BLaER1 treated with 17β-estradiol and CSF1 and Interleukin-3, amounts not matched to agents 10 nM and 100 nM (cell line): ENCODE results near the gene LRP3.

ENCODE experiments used
- H3K27ac ChIP-seq, 11 experiments: shearing (Covaris generic); formaldehyde crosslinking; 2 replicates each; pipeline ENCODE4 v1.8.1; 2022
- H3K27me3 ChIP-seq, 11 experiments: shearing (Covaris generic); formaldehyde crosslinking; 2 replicates each; pipeline ENCODE4 v1.8.1; 2022
- H3K36me3 ChIP-seq, 11 experiments: shearing (Covaris generic); formaldehyde crosslinking; 2 replicates each; pipeline ENCODE4 v1.8.1; 2022
- H3K4me1 ChIP-seq, 10 experiments: shearing (Covaris generic); formaldehyde crosslinking; 2 replicates each; pipeline ENCODE4 v1.8.1; 2022
- H3K4me2 ChIP-seq, 11 experiments: shearing (Covaris generic); formaldehyde crosslinking; 2 replicates each; pipeline ENCODE4 v1.8.1; 2022
- H3K4me3 ChIP-seq, 10 experiments: shearing (Covaris generic); formaldehyde crosslinking; 2 replicates each; pipeline ENCODE4 v1.8.1; 2022
- H3K9ac ChIP-seq, 11 experiments: shearing (Covaris generic); formaldehyde crosslinking; 2 replicates each; pipeline ENCODE4 v1.8.1; 2022
- H3K9me3 ChIP-seq, 11 experiments: shearing (Covaris generic); formaldehyde crosslinking; replicated peaks in 1 of 11; 2 replicates each; pipeline ENCODE4 v1.8.1; 2022
- H4K20me1 ChIP-seq, 11 experiments: shearing (Covaris generic); formaldehyde crosslinking; 2 replicates each; pipeline ENCODE4 v1.8.1; 2022
- Cebpa-rat ChIP-seq, 11 experiments: shearing (Covaris generic); IDR thresholded peaks; 2 replicates each; pipeline ENCODE4 v1.8.1; 2022

LRP3 gene

GRCh38 chr19:33251526-33252090, 57.5 kb downstream of the LRP3 start:
- Histone ChIP-seq H3K27ac (no peak overlapping the region), H3K9me3 (no peaks in the 10 kb centered on the region), H3K36me3 (no peaks in the 10 kb centered on the region), H3K27me3 (no peaks in the 10 kb centered on the region), H4K20me1 (no peaks in the 10 kb centered on the region), H3K4me3 (no peak overlapping the region), H3K4me1 (peaks cover 14 to 64% (median 26%) of the 10 kb centered on the region in 10 experiments; a peak in 19 of 20 replicates), H3K9ac (0 out of 22 replicates have a peak overlapping the region, but pooled peaks of 1 of the 11 experiments have one; percentile 15), H3K4me2 (peak overlapping the region; percentile 26 to 80 (median 40); a peak in 16 of 22 replicates)
- no peak for TF ChIP-seq Cebpa-rat (IDR thresholded peaks at IDR 0.05)

GRCh38 chr19:33252418-33252962, 58.4 kb downstream of the LRP3 start:
- no peak for TF ChIP-seq Cebpa-rat (IDR thresholded peaks at IDR 0.05)
- peak overlapping the region in 4 of 11 experiments; percentile 20 to 82 (median 76); a peak in 6 of 22 replicates for H3K4me2 ChIP-seq
- no peak overlapping the region for H3K9ac ChIP-seq
- no peaks in the 10 kb centered on the region for H4K20me1 ChIP-seq
- peaks cover 14 to 61% (median 26%) of the 10 kb centered on the region in 10 experiments; a peak in 19 of 20 replicates for H3K4me1 ChIP-seq
- H3K27ac ChIP-seq, result peak overlapping the region in 1 of 11 experiments; percentile 33; a peak in 1 of 22 replicates
- no peaks in the 10 kb centered on the region for H3K27me3 ChIP-seq
- no peaks in the 10 kb centered on the region for H3K36me3 ChIP-seq
- H3K9me3 ChIP-seq, result peaks cover 0 to 2% (median 0%) of the 10 kb centered on the region in 11 experiments; a peak in 3 of 22 replicates
- H3K4me3 ChIP-seq, result no peak overlapping the region

GRCh38 chr19:33252971-33253370, 58.8 kb downstream of the LRP3 start:
- TF ChIP-seq Cebpa-rat (IDR thresholded peaks at IDR 0.05), result no peak
- Histone ChIP-seq H3K4me3 (no peak overlapping the region), H3K27me3 (no peaks in the 10 kb centered on the region), H3K4me2 (peak overlapping the region in 4 of 11 experiments; percentile 20 to 82 (median 76); a peak in 6 of 22 replicates), H3K9me3 (peaks cover 0 to 7% (median 4%) of the 10 kb centered on the region in 11 experiments; a peak in 8 of 22 replicates), H4K20me1 (no peaks in the 10 kb centered on the region), H3K36me3 (no peaks in the 10 kb centered on the region), H3K9ac (no peak overlapping the region; a peak in 1 of 22 replicates), H3K4me1 (peaks cover 14 to 61% (median 26%) of the 10 kb centered on the region in 10 experiments; a peak in 19 of 20 replicates), H3K27ac (peak overlapping the region in 1 of 11 experiments; percentile 33; a peak in 1 of 22 replicates)

- Histone ChIP-seq H3K9ac (no peak overlapping the region; a peak in 2 of 22 replicates), H3K4me1 (peaks cover 14 to 51% (median 27%) of the 10 kb centered on the region in 10 experiments), H3K27me3 (no peaks in the 10 kb centered on the region), H3K36me3 (no peaks in the 10 kb centered on the region), H3K9me3 (peaks cover 0 to 9% (median 4%) of the 10 kb centered on the region in 11 experiments; a peak in 8 of 22 replicates), H3K4me2 (peak overlapping the region in 2 of 11 experiments; percentile 37; a peak in 1 of 22 replicates), H3K27ac (no peak overlapping the region), H4K20me1 (no peaks in the 10 kb centered on the region), H3K4me3 (no peak overlapping the region)
- TF ChIP-seq Cebpa-rat (IDR thresholded peaks at IDR 0.05), result no peak
These were observed 60.2 kb downstream of the LRP3 start for GRCh38 chr19:33254245-33254824.

GRCh38 chr19:33255781-33256180, 61.7 kb downstream of the LRP3 start:
- no peaks in the 10 kb centered on the region for H3K27me3 ChIP-seq
- no peaks in the 10 kb centered on the region for H4K20me1 ChIP-seq
- no peak overlapping the region for H3K27ac ChIP-seq
- H3K36me3 ChIP-seq, result no peaks in the 10 kb centered on the region
- peaks cover 24 to 52% (median 35%) of the 10 kb centered on the region in 10 experiments for H3K4me1 ChIP-seq
- TF ChIP-seq Cebpa-rat (IDR thresholded peaks at IDR 0.05), result no peak
- H3K9ac ChIP-seq, result no peak overlapping the region
- H3K4me2 ChIP-seq, result peak overlapping the region in 1 of 11 experiments; percentile 2; a peak in 2 of 22 replicates
- H3K9me3 ChIP-seq, result peaks cover 0 to 9% (median 4%) of the 10 kb centered on the region in 11 experiments; a peak in 8 of 22 replicates
- H3K4me3 ChIP-seq, result no peak overlapping the region

- Histone ChIP-seq H3K27ac (no peak overlapping the region), H3K4me3 (no peak overlapping the region), H3K36me3 (no peaks in the 10 kb centered on the region), H3K27me3 (no peaks in the 10 kb centered on the region), H3K4me1 (peaks cover 24 to 52% (median 35%) of the 10 kb centered on the region in 10 experiments), H3K9ac (0 out of 22 replicates have a peak overlapping the region, but pooled peaks of 1 of the 11 experiments have one; percentile 19), H3K9me3 (peaks cover 0 to 9% (median 4%) of the 10 kb centered on the region in 11 experiments; a peak in 8 of 22 replicates), H3K4me2 (peak overlapping the region in 1 of 11 experiments; percentile 2; a peak in 2 of 22 replicates), H4K20me1 (no peaks in the 10 kb centered on the region)
- no peak for TF ChIP-seq Cebpa-rat (IDR thresholded peaks at IDR 0.05)
These were observed 62.1 kb downstream of the LRP3 start for GRCh38 chr19:33256261-33256660.

GRCh38 chr19:33257828-33258227, 63.7 kb downstream of the LRP3 start:
- Histone ChIP-seq H3K9ac (no peak overlapping the region), H3K27me3 (no peaks in the 10 kb centered on the region), H3K9me3 (peaks cover 0 to 9% (median 4%) of the 10 kb centered on the region in 11 experiments; a peak in 8 of 22 replicates), H3K4me2 (no peak overlapping the region), H3K27ac (no peak overlapping the region), H4K20me1 (no peaks in the 10 kb centered on the region), H3K36me3 (no peaks in the 10 kb centered on the region), H3K4me3 (no peak overlapping the region), H3K4me1 (peaks cover 37 to 56% (median 44%) of the 10 kb centered on the region in 10 experiments)
- no peak for TF ChIP-seq Cebpa-rat (IDR thresholded peaks at IDR 0.05)
